Lower leg skin (tissue), 4 donors: ENCODE measurements around the gene FBXW2. TPM values are rescaled to one million over a fixed set of nuclear protein-coding genes. Genes with fewer than 3 reads are reported as not detected.

Source experiments
- DNase-seq, 2 donors: peaks; one replicate each; pipeline ENCODE4 v3.0.0-alpha.2; 2019; ENCODE audit warnings: low spot score in 2 of 2
- H3K4me3 ChIP-seq: fragments of 200-600 bp; sonication (generic); 2 replicates; pipeline ENCODE4 v1.5.1; 2017; ENCODE audit warnings: mild to moderate bottlenecking, low read depth; ENCODE audit not compliant: poor library complexity, severe bottlenecking
- POLR2A ChIP-seq, 2 donors: fragments of 450-650 bp; IDR thresholded peaks; one replicate each; pipeline ENCODE4 v1.6.1; 2016 to 2017; ENCODE audit warnings: antibody characterized with exemption in 2 of 2, mild to moderate bottlenecking in 1 of 2, moderate library complexity in 1 of 2
- WGBS, 2 donors: methylation state at CpG; one replicate each; pipeline ENCODE4 v1.1.5; 2018; 5-methylcytosine and 5-hydroxymethylcytosine counted together
- intact Hi-C: fragments of 100-400 bp; cut with DNase I; formaldehyde crosslinking; loops from one replicate; pipeline ENCODE4 v1.15.0; 2023; ENCODE audit warnings: low total_unique reads
- total RNA-seq, 4 donors: library from RNA; depleted of rRNA; stranded (reverse); fragments of >200 nt; gene quantifications; one replicate each; pipeline ENCODE4 v1.1.0, GENCODE V29; 2016
- TF ChIP-seq, protein P1 (sequence below), 3 donors: fragments of 450-650 bp; IDR thresholded peaks; one replicate each; pipeline ENCODE4 v1.5.1; 2016; ENCODE audit warnings: antibody characterized with exemption in 3 of 3, mild to moderate bottlenecking in 3 of 3, moderate library complexity in 2 of 3

The FBXW2 gene
- total RNA-seq, 4 donors from 2014 or later, result 25.9 to 49.6 (median 46.4) TPM

DNA sequence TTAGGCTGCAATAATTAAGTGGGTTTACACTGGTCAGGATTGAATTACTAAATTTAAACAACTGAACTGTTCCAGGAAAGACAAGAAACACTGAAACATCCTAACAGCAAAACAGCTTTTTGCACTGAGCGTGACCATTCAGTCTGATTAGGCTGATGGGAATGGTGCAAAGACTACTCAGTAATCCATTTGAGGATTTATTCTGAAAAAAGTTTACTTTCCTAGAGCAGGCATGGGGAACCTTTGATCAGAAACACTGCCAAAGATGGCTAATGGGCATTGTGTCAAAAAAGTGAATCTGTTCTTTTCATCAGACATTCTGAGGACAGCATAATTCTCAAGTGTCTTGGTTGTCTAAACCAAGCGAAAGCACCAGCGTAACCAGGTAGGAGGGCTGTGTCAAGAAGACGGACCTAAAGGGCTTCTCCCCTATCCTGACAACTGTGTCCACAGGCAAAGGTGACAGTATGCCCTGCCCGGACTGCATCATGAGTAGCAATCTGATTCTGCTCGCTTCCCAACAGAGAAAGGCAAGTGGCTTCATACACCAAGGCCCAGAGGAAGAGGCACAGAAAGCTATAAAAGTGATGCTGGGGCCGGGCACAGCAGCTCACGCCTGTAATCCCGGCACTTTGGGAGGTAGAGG, 33.3 kb downstream of the FBXW2 start:
- DNase-seq, result no peak
- TF ChIP-seq, protein P1, sequence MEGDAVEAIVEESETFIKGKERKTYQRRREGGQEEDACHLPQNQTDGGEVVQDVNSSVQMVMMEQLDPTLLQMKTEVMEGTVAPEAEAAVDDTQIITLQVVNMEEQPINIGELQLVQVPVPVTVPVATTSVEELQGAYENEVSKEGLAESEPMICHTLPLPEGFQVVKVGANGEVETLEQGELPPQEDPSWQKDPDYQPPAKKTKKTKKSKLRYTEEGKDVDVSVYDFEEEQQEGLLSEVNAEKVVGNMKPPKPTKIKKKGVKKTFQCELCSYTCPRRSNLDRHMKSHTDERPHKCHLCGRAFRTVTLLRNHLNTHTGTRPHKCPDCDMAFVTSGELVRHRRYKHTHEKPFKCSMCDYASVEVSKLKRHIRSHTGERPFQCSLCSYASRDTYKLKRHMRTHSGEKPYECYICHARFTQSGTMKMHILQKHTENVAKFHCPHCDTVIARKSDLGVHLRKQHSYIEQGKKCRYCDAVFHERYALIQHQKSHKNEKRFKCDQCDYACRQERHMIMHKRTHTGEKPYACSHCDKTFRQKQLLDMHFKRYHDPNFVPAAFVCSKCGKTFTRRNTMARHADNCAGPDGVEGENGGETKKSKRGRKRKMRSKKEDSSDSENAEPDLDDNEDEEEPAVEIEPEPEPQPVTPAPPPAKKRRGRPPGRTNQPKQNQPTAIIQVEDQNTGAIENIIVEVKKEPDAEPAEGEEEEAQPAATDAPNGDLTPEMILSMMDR (IDR thresholded peaks at IDR 0.05), result no peak
- TF ChIP-seq POLR2A (IDR thresholded peaks at IDR 0.05), result no peak
- intact Hi-C loops, result loop anchor here (10.0 kb wide), 2 partner anchors 185 to 295 kb away; partner anchors contain the start of gene C5
- WGBS, 2 donors, result 88 to 96% methylated on average over 9 of the region's 9 CpGs
- H3K4me3 ChIP-seq, result no peak overlapping the region

DNA sequence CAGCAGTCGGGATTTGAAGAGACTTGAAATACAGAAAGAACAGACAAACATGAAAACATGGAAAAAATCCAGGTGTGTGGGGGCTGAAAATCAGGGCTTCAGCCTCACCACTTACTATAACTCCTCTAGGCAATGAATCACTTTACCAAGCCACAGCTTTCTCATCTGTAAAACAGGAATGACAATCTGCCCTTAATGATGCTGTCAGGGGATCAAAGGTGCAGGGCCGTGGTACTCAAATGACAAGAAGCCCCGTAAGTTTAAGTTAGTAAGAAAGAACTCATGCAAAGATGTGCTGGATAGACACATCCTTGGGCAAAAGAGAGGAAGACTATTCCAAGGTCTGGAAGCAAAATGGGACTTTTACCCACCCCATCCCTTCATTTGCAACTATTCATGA, 34.7 kb downstream of the FBXW2 start:
- intact Hi-C loops, result loop anchor here (10.0 kb wide), 1 partner anchor 296 kb away; the partner anchor contains the start of gene C5
- no peak for DNase-seq
- TF ChIP-seq POLR2A (IDR thresholded peaks at IDR 0.05), result no peak
- TF ChIP-seq, protein P1 (IDR thresholded peaks at IDR 0.05), result no peak
- WGBS, 2 donors, result 77 to 83% methylated on average over 3 of the region's 3 CpGs
- no peak overlapping the region for H3K4me3 ChIP-seq

DNA sequence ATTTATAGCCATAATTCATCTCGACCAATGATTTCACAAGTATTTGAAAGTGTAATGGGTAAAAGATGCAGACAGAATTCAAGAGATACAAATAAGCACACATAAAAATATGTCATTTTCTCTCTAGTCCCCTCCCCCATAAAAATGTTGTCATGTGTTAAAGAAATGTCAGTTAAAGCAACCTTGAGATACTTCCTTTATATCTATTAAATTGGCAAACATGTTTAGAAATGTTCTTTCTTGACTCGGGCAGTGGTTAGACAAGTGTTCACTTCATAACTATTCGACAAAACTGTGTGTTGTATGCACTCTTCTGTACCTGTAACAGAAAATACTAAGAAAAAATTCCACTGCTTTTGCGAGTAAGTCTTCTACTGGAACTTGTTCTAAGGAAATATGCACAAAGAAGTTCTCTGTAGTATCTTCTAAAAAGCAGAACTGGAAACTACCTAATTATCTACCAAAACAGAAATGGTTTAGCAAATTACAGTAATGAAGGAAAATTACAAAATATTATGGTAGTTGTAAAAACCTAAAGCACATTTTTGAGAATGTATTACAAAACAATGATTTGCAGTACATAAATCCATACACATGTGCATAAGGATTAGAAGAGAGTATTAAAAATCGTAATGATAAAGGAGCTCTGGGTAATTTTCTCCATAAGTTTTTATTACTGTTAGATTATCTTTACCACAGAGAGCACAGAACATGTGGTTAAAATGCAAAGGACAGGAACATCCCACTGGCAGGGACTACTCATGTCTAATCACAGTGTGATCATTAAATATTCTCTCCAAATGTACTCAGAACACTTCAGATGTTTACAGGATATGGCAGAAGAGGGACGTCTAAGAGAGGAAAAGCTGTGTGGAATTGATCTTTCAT, 35.9 kb downstream of the FBXW2 start:
- no peak overlapping the region for H3K4me3 ChIP-seq
- 39 to 45% methylated on average over 6 of the region's 6 CpGs for WGBS, 2 donors
- TF ChIP-seq POLR2A (IDR thresholded peaks at IDR 0.05), result no peak
- TF ChIP-seq, protein P1 (IDR thresholded peaks at IDR 0.05), result no peak
- intact Hi-C loops, result loop anchor here (10.0 kb wide), 1 partner anchor 298 kb away; the partner anchor contains the start of gene C5
- DNase-seq, result no peak

DNA sequence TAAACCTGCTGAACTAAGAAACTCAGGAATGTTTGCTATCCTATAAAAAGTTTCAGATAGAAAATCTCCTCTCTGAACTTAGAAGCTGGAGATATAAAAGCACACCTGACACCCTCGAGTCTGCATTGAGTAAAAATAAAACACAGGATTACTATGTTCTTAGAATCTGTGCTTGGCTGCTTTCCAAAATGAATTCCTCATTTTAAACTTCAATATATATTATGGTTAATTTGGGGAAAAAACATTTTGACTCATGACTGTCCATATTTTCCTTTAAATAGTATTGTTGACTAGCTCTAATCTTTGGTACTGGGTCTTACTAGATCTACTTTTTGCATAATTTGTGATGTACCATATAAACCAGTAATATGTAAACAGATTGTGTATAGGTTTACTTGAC, 36.7 kb downstream of the FBXW2 start:
- no peak for DNase-seq
- no peak overlapping the region for H3K4me3 ChIP-seq
- intact Hi-C loops, result loop anchor here (10.0 kb wide), 1 partner anchor 298 kb away; the partner anchor contains the start of gene C5
- TF ChIP-seq, protein P1 (IDR thresholded peaks at IDR 0.05), result no peak
- 10 to 18% methylated on average over 1 of the region's 1 CpG for WGBS, 2 donors

DNA sequence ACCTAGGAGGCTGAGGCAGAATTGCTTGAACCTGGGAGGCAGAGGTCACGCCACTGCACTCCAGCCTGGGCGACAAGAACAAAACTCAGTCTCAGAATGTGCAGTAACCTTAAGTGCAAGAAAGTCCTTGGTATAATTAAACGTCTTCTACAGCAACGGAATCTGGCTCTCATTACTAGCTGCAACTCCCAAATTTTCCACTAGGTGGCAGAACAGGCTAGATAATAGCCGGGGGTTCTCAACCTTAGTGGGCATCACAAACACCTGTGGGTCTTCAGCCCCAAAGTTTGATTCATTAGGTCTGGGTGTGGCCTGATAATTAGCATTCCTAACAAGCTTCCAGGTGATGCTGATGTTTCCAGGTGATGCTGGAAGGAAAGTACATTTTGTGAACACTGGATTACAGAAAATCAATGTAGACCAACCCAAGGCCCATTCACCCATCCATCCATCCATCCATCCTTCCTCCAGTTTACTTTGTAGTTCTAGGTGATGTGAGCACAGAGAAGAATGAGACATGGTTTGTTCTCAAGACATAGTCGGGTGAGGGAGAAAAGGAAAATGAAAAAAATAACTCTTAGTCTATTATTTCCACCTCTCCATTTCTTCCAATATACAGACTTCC, 37.3 kb downstream of the FBXW2 start:
- WGBS, 2 donors, result 13 to 16% methylated on average over 6 of the region's 6 CpGs
- DNase-seq, result peak in 1 of 2 donors; percentile 71
- TF ChIP-seq, protein P1 (IDR thresholded peaks at IDR 0.05), result peak in 1 of 3 donors; percentile 78
- TF ChIP-seq POLR2A (IDR thresholded peaks at IDR 0.05), result no peak
- intact Hi-C loops, result loop anchor here (10.0 kb wide), 1 partner anchor 299 kb away; the partner anchor contains the start of gene C5
- H3K4me3 ChIP-seq, result no peak overlapping the region
